HK-2 (cell line): ENCODE results near the gene SPECC1.

Source experiments
- DNase-seq: peaks from one replicate; pipeline ENCODE4 v3.0.0-alpha.2; 2018; ENCODE audit not compliant: unreplicated experiment

Gene SPECC1

DNA sequence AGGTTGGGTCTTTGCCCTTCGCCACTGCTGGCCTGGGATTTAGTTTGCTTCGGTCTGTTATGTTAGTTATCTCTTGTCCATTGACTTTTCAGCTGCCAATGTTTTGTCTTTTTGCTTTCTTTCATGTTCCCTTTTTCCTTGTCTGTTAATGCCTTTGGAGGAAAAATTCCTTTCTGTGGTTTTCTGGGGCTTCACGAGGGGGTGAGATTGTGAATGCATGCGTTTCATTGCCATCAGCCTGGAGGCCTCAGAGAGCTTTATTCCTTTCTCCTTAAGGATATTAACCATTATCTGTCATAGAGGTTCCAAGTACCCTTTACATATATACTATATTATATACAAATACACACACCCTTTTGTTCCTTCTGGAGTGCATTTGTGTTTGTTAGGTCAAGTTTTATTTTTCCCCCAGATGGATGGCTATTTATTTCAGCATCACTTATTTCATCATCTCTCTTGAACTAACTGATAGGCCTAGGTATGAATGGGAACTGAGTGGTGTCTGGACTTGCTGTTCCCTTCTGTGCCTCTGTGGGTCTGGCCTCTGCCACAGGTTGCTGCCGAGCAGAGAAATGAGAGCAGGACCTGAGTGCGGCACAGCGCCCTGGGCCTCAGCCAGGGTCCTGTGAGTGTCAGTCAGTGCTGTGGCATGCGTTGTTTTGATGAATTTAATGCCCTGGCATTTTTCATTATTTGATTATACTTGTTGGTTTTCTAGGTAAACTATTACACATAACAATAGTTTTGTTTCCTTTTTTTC lies 264.8 kb downstream of the SPECC1 start:
- DNase-seq = no peak

DNA sequence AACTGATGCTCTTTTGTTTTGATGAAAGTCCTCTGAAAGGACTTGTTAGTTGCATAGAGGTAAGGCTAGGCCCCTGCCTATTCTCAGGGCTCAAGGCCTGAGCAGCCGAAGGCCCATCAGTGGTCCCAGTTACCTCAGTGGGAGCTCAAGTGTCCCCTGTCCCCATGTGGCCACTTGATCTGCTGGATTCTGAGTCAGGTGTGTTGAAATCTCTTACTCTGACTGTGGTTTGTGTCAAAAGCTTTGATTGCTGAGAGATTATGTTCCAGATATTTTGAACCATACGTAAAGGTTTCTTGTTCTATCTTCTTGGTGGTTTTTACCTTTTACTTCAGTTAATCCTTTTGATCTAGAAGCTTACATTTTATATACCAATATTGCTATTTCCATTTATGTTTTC lies 266.5 kb downstream of the SPECC1 start:
- no peak for DNase-seq

DNA sequence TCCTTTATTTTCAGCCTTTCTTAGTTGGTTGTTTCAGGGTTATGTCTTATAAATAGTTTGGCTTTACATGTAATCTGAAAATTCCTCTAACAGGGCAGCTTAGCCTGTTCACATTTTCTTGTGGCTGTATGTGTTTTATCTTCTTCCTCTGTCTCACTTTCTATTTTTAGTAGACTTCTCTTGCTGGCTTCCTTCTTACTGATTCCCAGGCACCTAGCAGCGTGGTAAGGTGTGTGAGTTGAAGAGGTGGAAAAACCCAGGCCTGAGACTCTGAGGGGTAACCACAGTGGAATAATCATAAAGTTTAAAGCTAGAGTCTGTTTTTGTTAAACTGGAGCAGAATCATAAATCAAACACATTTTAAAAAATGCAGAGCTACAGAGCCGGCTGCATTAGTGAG lies 267.3 kb downstream of the SPECC1 start:
- DNase-seq = no peak

DNA sequence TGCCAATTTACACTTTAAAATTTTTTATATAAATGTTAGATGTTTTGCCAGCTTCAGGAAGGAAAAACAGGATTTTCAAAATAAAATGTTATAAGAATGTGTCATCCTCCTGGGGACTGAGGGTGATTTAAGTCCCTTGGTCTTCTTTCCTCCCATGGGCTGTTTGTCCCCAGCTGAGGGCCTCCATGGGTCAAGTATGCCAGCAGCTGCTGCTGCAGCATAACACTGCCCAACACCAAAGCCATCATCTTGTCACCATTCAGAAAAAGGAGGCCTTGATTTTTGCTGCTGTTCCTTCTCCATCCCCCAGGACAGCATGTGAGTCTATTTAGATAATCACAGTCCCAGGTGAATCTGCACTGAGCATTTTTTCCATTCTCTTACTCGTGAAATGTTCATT lies 269.6 kb downstream of the SPECC1 start:
- no peak for DNase-seq

DNA sequence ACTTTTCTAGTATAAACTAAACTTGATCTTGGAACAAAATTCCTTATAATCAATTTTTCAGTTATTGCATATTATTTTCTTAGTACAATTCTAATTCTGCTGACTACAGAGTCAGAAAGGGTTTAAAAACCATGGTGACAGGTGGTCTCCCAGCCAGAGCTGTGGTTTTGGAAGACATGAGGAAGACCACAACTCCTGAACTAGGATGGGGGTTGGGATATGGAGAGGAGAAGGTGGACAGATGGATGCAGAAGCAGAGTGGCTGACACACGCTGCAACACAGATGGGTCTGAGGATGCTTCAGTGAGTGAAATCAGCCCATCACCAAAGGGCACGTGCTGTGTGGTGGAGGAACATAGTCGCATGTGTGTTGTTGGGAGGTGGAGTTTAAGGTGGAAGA lies 270.5 kb downstream of the SPECC1 start:
- no peak for DNase-seq

DNA sequence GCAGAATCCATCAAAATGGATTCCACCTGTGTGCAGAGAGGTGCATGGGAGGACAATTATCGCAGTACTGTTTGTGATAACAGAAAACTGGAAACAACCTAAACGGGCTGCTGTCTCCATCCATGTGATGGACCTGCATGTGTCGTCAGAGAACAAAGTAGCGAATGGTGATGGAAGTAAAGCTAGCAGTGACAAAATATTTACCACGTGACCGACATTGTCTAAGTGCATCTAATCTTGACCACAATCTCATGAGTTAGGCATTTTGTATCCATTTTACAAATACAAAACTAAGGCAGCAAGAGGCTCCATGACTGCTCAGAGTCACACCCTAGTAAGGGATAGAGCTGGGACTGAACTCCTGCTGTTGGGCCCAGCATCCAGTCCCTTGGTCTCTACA lies 270.9 kb downstream of the SPECC1 start:
- no peak for DNase-seq

DNA sequence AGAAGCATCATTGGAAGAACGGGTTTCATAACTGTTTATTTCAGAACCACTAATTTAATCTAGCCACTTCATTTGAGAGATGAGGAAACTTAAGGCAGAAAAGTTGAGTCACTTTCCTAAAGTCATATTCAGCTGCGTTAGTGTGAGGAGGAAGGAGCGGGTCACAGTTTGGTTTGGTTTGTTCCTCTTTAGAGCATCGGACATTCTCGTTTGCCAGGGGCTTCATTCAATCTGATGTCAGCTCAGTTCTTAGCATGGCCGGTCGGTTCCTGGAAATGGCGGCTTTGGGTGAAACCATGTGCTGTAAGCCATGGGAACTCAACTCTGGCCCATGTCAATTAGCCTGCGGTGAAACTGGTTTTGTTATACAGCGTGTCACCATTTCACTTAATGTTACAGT lies 271.7 kb downstream of the SPECC1 start:
- no peak for DNase-seq

DNA sequence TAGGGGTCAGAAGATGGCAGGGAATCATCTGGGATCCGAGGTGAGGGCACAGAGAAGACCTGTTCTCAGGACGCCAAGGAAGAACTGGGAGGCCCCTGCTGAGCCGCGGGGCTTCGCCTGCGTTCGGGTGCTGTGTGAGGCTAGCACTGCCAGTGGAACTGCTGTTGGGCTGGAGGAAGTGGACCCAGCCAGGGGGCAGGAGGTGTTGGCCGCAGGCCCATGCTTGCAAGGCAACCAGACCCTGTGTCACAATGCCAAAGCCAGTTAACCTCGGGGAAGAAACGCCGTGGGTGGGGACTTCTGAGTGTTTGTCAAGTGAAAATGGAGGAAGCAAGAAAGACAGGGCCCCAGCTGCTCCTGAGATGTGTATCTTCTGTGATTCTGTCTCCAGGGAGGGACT lies 272.7 kb downstream of the SPECC1 start:
- no peak for DNase-seq

DNA sequence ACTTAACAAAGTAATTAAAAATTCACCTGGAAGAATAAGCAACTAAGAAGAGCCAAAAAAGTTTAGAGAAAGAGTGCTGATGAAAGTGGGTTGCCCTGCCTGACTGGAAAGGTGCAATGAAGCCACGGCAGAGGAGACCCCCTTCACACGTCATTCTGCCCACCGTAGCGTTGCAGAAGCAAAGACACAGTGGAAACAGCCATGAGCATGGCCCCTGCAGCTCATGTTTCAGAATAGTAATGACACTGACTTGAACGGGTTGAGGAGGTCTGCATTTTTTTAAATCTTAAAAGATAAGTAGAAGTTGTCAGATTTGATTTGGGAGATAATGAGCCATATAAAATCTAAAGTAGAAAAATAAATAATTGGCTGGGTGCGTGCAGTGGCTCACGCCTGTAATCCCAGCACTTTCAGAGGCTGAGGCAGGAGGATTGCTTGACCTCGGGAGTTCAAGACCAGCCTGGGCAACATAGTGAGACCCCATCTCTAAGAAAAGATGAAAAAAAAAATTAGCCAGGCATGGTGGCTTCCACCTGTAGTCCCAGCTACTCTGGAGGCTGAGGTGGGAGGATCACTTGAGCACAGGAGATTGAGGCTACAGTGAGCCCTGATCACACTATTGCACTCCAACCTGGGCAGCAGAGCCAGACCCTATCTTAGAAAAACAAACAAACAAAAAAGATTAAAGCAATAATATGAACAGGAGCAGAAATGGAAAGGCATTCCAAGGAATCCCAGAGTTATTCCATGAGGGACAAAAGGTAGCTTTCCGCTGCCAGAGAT lies 273.6 kb downstream of the SPECC1 start:
- no peak for DNase-seq

DNA sequence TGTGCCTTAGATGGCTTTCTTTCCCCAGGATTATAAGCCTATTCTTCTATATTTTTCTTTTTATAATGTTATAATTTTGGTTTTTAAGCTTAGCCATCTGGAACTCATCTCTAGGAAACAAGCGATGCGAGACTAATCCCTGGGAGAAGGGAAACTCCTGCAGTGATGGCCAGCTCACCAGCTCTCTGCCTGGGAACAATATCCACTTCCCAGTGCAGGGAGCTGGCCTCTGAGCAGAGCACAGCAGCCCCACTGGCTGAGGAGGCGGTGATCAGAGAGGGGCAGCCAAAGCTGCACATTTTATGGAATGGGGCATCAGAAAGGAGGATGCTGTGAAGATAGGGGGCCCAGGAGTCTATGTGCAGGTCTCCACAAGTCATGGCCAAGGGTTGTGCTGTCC lies 274.9 kb downstream of the SPECC1 start:
- DNase-seq = peak; percentile 20

DNA sequence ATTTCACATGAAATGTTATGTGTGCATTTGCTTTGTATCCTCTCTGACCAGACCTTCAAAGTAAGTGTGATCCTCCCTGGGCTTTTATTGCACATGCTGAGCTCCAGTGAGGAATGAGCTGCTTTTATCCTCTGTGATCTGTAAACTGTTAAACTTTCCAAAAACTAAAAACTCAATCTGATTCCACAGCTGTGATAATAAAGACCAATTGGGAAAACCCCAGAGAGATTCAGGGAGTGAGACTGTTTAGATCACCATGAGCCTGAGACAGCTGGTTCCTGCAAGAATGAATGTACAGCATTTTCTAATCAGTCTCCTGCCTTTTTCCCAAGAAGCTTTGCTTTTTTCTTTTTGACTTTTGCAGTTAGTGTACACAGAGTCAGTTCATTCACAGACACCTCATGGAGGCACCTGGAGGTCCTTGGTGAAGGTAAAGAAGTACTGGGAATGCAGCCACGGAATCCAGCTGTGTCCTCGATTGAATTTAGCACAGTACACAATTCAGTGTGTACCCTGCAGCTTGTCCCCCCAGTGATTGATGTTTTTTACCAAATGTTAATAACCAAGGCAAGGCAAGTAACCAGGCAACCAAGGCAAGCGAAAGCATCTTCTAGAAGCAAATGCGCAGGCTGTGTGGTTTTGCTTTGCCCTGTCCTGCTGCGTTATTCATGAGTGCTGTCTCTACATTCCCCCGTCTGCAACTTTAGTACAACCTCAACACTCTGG lies 275.6 kb downstream of the SPECC1 start:
- DNase-seq = no peak

DNA sequence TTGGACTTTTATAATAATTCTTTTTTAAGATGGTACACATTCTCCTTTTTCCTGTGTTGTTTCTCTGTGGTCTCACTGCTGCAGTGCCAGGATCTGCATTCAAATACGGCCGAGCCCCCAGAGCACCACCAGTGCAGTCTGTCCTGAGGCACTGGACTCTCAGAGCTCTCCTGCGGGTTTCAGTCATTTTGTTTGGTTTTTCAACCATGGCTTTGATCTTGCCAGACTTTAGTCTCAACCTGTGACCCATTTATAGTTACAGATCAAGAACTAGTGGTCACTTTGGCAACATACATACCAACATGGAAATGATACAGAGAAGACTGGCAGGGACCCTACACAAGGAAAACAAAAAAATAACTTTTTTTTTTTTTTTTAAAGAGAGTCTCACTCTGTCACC lies 280.8 kb downstream of the SPECC1 start:
- no peak for DNase-seq

DNA sequence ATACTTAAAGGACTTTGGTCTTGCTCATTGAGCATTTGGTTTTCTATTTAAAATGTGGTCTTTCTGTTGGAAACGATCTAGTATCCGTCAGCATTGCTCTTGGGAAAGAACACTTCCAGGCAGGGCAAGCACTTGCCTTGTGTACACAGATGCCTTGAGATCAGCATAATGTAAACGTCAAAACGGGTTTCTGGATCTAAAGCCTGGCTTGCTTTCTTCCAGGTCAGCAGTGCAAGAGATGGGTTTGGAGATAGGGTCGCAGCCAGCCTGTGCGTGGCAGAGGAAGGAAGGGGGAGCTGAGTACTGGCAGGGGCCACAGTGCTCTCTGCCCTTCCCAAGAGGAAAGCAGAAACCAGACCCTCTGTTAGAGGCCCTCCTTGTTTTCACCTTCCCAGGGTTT lies 282.7 kb downstream of the SPECC1 start:
- DNase-seq = no peak

DNA sequence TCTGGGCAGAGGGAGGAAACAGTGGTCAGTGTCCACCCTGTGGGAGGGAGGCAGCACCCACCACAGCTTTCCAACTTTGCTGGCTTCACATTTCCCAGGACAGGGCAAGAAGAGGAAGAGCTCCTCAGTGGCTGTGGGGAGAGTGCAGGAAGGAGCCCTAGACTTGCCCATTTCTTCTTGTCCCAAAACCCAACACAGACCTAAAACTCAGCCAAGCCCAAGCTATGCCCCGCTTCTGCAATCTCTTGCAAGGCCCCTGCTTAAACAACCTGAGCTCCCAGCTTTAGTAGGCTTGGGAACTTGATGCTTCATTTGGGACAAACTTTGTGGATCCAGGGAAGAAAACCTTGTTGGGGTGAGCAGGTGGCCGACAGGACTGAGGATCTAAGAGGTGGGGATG lies 284.3 kb downstream of the SPECC1 start:
- no peak for DNase-seq

DNA sequence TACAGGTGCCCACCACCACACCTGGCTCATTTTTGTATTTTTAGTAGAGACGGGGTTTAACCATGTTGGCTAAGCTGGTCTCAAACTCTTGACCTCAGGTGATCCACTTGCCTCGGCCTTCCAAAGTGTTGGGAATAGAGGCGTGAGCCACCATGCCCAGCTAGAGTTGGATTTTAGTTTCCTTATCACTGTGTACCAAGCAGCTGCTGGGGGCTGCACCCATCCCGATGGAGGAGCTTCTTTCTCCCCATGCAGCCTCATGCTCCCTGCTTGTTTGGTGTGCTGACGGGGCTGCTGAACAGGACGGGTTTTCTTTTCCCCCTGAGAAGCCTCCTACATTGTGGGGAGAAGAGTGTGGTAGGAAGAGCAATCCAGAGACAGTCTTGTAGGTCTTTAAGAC lies 285.0 kb downstream of the SPECC1 start:
- DNase-seq = no peak

DNA sequence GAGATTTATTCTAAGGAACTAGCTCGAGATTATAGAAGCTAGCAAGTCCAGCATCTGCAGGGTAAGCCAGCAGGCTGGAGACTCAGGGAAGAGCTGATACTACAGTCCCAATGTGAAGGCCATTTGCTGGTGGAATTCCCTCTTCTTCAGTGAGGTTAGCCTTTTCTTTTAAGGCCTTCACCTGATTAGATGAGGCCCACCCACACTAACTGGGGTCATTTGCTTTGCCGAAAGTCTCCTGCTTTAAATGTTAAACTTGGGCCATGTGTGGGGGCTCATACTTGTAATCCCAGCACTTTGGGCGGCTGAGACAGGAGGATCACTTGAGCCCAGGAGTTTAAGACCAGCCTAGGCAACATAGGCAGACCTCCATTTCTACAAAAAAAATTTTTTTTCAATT lies 289.9 kb downstream of the SPECC1 start:
- DNase-seq = no peak

DNA sequence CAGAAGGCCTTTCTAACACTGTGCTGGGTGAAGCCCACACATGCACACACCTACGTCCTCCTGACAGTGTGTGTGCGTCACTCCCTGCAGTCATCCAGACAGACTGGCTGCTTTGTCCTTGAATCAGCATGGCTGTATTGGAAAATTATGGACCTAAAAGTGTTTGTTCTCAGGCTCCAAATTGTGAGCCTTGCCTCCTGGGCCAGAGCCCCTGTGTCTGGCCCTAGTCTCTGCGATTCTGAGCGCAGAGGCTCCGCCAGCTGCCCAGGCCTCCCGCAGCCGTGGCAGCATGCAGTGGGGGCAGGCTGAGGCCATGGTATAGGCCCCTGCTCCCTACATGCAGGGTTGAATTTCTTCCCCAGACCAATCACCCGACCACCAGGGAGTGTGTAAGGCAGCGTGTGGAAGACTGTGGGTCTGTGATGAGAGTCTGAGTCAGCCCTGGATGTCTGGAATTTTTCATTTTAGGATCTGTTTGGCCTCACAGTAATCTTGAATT lies 291.3 kb downstream of the SPECC1 start:
- DNase-seq = peak; percentile 25

DNA sequence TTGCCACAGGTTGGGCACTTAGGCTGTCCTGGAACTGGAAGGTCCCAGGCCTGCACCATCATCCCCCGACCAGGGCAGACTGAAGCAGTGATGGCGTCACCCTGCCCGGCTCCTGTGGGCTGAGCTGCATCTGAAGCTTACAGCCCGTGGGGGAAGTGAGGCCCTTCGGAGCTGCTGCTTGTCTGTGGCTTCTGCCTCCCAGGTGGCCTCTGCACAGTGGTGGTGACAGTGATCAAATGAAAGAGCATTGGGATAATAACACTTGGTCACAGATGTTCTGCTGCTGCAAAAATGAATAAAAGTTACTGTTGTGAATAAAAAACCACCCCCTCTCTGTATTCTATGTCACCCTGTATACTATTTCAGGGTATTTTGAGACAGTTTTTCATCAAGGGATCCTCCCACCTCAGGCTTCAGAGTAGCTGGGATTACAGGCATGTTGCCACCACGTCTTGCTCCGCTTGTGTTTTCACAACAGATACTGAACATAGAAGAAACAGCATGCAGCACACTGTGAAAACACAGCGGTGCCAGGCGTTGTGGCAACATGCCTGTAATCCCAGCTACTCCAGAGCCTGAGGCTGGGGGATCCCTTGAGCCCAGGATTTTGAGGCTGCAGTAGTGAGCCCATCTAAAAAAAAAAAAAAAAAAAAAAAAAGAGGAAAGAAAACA lies 293.2 kb downstream of the SPECC1 start:
- DNase-seq = no peak

DNA sequence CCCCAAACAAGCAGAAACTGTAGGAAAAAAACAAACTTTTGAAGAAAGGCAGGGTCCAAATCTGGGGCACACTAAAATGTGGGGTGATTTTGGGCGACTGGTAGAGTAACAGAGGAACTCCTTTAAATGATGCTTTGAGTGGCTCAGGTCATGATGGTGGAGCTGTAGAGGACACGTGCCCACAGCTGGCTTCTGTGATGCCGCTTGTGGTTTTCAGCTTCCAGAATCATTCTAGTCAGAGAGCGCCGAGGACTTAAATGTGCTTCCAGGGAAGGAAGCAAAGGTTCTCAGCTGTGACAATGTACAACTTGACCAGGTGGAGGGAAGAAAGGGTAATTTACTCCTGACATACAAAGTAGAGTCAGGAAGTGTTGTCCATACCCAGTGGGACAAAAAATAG lies 295.8 kb downstream of the SPECC1 start:
- no peak for DNase-seq

DNA sequence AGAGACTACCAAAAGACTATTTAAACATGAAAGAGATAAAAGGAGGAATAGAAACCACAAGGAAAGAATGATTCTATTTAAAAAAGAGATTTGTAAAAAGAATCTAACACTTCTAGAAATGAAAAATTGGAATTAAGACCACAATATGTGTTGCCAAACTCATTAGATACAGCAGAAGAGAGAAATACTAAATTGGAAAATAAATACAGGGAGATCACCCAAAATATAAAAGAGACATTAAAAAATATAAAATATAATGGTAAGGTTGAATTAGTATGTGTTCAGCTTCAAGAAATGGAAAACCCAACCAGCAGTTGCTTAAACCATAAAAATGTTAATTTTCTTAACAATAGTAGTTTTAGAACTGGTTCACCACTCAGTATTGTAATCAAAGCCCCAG lies 297.8 kb downstream of the SPECC1 start:
- DNase-seq = no peak

DNA sequence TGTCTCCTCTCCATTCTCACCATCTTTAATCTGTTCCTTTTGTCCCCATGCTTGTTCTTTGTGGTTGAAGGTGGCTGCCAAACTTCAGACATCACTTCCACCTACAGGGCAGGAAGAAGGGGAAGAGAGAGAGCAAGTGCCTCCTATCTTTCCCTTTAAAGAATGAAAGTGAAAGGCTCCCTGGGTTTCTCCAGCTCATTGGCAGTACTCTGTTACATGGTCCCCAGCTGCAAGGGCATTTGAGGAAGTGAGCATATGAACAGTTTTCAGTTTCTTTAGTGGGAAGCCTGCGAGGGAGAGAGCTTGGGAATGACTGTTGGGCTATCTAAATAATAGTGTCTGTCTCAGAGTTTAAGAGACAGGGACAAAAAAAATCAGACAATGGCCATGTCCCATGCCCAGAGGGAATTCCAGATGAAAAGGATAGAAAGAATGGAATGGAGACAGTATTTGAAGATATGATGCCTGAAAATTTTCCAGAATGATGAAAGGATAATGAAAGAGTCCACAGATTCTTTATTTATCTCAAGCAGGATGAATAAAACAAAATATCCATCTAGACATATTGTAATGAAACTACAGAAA lies 298.3 kb downstream of the SPECC1 start:
- no peak for DNase-seq

DNA sequence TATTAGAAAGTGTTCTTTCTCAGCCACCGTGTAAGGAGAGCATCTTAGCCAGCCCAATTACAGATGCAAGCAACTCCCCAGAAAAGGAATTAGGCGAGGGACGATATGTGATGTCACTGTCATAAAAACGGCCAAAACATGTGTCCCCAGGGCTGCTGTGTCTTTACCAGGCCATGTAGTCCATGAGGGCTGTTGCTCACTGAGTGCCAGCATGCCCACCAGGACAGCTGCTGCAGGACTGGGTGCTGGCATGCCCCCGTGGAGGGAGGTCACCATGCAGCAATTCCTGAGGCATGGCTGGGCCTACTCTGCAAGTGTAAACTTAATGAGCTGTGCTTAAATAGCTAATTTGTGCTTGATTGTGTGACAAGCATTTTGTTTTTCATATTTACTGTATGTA lies 301.3 kb downstream of the SPECC1 start:
- DNase-seq = no peak
